ENCODE results near the gene SCAMP2. TPM values are rescaled to one million over a fixed set of nuclear protein-coding genes. Genes with fewer than 3 reads are reported as not detected.
"Not testable (repeated sequence)": the region's sequence is repeated elsewhere in the genome, so short reads cannot be mapped to it uniquely, and the experiment has no call there.

SCAMP2 gene
- total and polyA plus RNA-seq, 2 experiments from 2014 or later: 34.7 to 51.3 TPM

GRCh38 chr15:74888716-74889115 is 15.6 kb upstream of the SCAMP2 start (continued):
- no peak for TF ChIP-seq ZNF462 (CRISPR knock-in tag; IDR thresholded peaks at IDR 0.05)
- TF ChIP-seq CTCF (conservative IDR thresholded peaks at IDR 0.05; ENCODE audit: low read depth in 2 of 2): no peak
- no peak for TF ChIP-seq EZH2phosphoT487 (IDR thresholded peaks at IDR 0.05; ENCODE audit: unreplicated experiment)
- no peak for TF ChIP-seq ZNF331 (CRISPR knock-in tag; IDR thresholded peaks at IDR 0.05; ENCODE audit: low read depth)
- TF ChIP-seq CREB1 (CRISPR knock-in tag; IDR thresholded peaks at IDR 0.05; ENCODE audit: low read depth): no peak
- no peak for TF ChIP-seq JUNB (IDR thresholded peaks at IDR 0.05; ENCODE audit: unreplicated experiment)

- H3K27ac ChIP-seq (ENCODE audit: low read depth); H3K36me3 ChIP-seq (ENCODE audit: insufficient read depth); H4K20me1 ChIP-seq (replicated peaks; ENCODE audit: insufficient read depth); H3K4me3 ChIP-seq; DNase-seq (ENCODE audit: low spot score); H3K4me1 ChIP-seq (ENCODE audit: insufficient read depth); H3K4me2 ChIP-seq; H2AFZ ChIP-seq; ATAC-seq; H3K9me3 Mint-ChIP-seq; H3K4me3 Mint-ChIP-seq; H3K79me2 ChIP-seq (replicated peaks; ENCODE audit: insufficient read depth); H3K9me2 ChIP-seq (ENCODE audit: insufficient read depth); H3K27me3 ChIP-seq (ENCODE audit: insufficient read depth); H3K27me3 Mint-ChIP-seq (ENCODE audit: insufficient read depth, low read depth, poor library complexity); H3K27ac Mint-ChIP-seq; H3K4me1 Mint-ChIP-seq; H3F3A ChIP-seq (replicated peaks; ENCODE audit: low read depth): not testable (repeated sequence)
- H3K36me3 Mint-ChIP-seq (ENCODE audit: low read depth): peaks cover 11% of the 10 kb centered on the region
These were observed 14.5 kb upstream of the SCAMP2 start for GRCh38 chr15:74887537-74888193.

All from GM23338 (cell line).